ENCODE measurements around the gene CCR7.

Gene CCR7

DNA sequence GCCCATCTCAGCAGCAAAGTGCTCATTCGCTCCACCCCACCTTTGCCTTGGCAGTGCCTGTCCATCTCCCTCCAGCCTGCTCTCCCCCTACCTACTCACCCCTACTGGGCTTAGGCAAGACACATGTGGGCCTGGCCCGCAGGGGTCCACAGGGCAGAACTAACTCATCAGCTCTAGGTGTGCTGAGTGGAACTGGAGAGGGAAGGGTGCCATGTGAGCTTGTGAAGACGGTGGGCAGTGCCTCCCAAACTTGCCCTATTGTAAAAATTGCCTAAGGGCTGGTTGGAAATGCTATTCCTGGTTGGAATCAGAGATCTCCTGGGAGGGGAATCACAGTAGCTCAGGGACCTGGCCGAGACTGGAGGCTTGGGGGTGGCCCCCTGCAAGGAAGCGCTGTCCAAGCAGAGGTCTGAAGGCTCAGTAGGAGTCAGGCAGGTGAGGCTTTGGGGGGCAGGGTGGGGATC lies 34.7 kb downstream of the CCR7 start:
- no peaks in the 10 kb centered on the region for H3K9me3 Mint-ChIP-seq
- peaks cover 55% of the 10 kb centered on the region for H3K4me1 Mint-ChIP-seq
- H3K27me3 Mint-ChIP-seq = no peaks in the 10 kb centered on the region
- peak overlapping the region; percentile 46 for H3K4me3 Mint-ChIP-seq
- H3K36me3 Mint-ChIP-seq (ENCODE audit: insufficient read depth) = peaks cover 15% of the 10 kb centered on the region
- no peak for DNase-seq (ENCODE audit: low spot score in 2 of 2)
- H3K27ac Mint-ChIP-seq (ENCODE audit: low read depth) = peak overlapping the region; percentile 94
- no peak for ATAC-seq (replicated peaks; ENCODE audit: extremely low read depth, poor library complexity, severe bottlenecking)

DNA sequence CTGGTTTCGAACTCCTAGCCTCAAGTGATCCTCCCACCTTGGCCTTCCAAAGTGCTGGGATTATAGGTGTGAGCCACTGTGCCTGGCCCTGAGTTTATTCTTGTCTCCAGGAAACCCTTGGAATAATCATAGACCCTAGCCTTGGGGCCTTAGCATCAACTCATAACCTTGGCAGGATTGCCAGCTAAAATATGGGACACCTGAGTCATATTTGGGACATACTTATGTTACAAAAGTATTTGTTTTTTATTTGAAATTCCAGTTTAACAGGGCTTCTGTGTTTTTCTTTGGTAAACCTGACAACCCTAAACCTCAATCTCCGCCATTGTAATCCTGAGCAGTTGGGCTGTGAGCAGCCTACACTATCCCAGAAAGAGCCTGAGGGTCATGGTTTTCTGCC lies 35.3 kb downstream of the CCR7 start:
- H3K36me3 Mint-ChIP-seq (ENCODE audit: insufficient read depth) = peaks cover 15% of the 10 kb centered on the region
- H3K4me1 Mint-ChIP-seq = peaks cover 55% of the 10 kb centered on the region
- no peak overlapping the region for H3K4me3 Mint-ChIP-seq
- ATAC-seq (replicated peaks; ENCODE audit: extremely low read depth, poor library complexity, severe bottlenecking) (no peak), DNase-seq (ENCODE audit: low spot score in 2 of 2) (no peak)
- H3K9me3 Mint-ChIP-seq = no peaks in the 10 kb centered on the region
- no peaks in the 10 kb centered on the region for H3K27me3 Mint-ChIP-seq
- H3K27ac Mint-ChIP-seq (ENCODE audit: low read depth) = peak overlapping the region; percentile 94

DNA sequence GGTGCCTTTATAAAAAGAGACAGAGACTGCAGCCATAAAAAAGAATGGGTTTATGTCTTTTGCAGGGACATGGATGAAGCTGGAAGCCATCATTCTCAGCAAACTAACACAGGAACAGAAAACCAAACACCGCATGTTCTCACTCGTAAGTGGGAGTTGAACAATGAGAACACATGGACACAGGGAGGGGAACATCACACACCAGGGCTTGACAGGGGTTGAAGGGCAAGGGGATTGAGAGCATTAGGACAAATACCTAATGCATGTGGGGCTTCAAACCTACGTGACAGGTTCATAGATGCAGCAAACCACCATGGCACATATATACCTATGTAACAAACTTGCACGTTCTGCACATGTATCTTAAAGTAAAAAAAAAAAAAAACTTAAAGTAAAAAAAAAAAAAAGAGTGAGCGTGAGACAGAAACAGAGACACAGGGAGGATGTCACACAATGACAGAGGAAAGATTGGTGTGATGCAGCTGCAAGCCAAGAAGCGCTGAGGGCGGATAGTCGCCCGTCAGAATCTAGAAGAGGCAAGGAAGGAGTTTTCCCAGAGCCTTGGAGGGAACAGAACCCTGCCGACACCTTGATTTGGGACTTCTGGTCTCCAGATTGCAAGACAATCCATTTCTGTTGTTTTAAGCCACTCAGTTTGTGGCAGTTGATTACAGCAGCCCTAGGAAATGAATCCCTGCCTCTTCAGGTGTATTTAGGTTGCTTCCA lies 36.4 kb downstream of the CCR7 start:
- Mint-ChIP-seq H3K9me3 (no peaks in the 10 kb centered on the region), H3K27me3 (no peaks in the 10 kb centered on the region), H3K4me3 (peak overlapping the region; percentile 56), H3K4me1 (peaks cover 47% of the 10 kb centered on the region), H3K36me3 (ENCODE audit: insufficient read depth) (peaks cover 17% of the 10 kb centered on the region), H3K27ac (ENCODE audit: low read depth) (peak overlapping the region; percentile 94)
- ATAC-seq (replicated peaks; ENCODE audit: extremely low read depth, poor library complexity, severe bottlenecking) (peak; percentile 52), DNase-seq (ENCODE audit: low spot score in 2 of 2) (peak in 1 of 2 donors; percentile 46)

DNA sequence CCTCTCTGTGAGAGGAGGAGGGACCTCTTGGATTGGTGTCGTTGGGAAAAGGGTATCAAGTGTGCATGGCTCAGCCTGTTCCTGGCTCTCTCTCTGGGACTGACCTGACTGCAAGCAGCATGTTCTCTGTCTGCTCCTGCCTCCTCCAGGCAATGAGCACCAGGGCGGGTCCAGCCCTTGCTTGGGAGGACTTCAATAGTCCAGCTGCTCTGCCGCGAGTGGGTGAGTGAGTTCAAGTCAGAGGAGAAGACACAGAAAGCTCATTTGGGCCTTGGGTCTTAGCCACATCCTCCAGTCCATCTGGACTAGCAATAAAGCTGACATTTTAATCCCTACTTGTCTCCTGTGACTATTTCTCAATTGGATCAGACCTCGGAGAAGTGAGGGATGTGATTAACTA lies 38.6 kb downstream of the CCR7 start:
- Mint-ChIP-seq H3K9me3 (no peaks in the 10 kb centered on the region), H3K27me3 (no peaks in the 10 kb centered on the region), H3K4me3 (no peak overlapping the region), H3K27ac (ENCODE audit: low read depth) (no peak overlapping the region), H3K4me1 (peaks cover 38% of the 10 kb centered on the region), H3K36me3 (ENCODE audit: insufficient read depth) (peaks cover 10% of the 10 kb centered on the region)
- DNase-seq (ENCODE audit: low spot score in 2 of 2) (no peak), ATAC-seq (replicated peaks; ENCODE audit: extremely low read depth, poor library complexity, severe bottlenecking) (no peak)

DNA sequence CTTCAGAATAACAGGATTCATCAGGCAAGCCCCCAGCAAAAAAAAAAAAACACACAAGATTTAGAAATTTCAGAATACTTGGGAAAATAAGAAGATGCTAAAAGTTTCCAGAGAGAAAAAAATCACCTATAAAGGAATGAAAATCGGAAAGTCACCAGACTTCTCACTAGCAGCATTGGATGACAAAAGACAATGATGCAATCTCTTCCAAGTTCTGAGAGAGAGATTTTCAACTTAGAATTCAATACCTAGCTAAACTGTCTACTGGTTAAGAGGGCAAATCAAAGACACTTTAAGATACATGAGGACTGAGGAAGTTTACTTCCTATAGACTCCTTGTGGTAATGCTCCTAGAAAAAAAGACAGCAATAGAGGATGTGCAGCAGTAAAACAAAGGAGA lies 40.0 kb downstream of the CCR7 start:
- Mint-ChIP-seq H3K9me3 (no peaks in the 10 kb centered on the region), H3K27ac (ENCODE audit: low read depth) (no peak overlapping the region), H3K4me3 (no peak overlapping the region), H3K27me3 (no peaks in the 10 kb centered on the region), H3K36me3 (ENCODE audit: insufficient read depth) (peaks cover 12% of the 10 kb centered on the region), H3K4me1 (peaks cover 32% of the 10 kb centered on the region)
- DNase-seq (ENCODE audit: low spot score in 2 of 2) (no peak), ATAC-seq (replicated peaks; ENCODE audit: extremely low read depth, poor library complexity, severe bottlenecking) (no peak)

DNA sequence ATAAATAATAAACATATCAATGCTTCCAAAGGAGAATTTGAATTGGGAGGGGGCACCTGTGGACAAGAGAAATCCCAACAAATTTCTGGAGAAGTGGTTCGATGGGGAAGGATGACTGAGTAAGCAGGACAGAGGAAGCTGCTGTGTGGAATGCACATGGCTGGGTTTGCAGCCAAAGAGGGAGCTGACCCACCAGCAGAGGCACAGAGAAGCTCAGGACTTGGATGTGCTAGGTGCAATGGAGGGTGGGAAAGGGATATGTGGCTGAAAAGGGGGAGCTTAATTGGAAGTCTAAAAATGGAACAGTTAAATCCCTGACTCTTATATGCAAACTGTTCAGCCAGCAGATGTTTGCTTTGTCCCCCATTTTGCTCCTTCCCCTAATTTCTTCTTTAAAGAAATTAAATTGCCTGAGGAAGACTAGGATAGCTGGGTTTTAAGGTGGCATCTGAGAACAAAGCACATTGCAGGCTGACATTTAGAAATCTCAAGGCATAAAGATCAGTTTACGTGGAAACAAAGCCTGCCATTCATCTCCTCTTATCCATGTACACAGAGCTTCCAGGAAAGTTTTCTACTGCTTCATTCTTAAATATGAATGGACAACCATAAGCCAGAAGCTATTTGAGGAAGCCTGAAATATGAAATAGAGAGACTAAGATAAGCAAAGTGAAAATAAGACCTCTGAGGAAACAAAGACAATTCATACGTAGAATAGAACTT lies 40.9 kb downstream of the CCR7 start:
- Mint-ChIP-seq H3K27ac (ENCODE audit: low read depth) (no peak overlapping the region), H3K27me3 (no peaks in the 10 kb centered on the region), H3K9me3 (no peaks in the 10 kb centered on the region)

DNA sequence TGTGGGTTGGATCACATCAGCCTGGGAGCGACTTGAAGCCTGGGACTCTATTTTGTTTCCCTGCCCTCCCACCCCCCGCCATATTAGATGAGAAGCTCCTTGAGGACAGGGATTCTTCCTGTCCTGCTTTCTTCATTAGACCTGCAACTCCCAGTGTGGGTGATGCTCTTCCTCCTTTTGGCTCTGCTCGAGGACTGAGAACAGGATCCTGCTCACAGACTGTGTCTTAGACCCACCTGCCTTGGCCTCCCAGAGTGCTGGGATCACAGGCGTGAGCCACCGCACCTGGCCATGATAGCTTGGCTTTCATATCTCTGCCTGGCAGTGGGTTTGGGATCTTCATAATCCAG lies 42.3 kb downstream of the CCR7 start:
- H3K36me3 Mint-ChIP-seq (ENCODE audit: insufficient read depth) = peaks cover 12% of the 10 kb centered on the region
- H3K9me3 Mint-ChIP-seq = no peaks in the 10 kb centered on the region
- no peak overlapping the region for H3K4me3 Mint-ChIP-seq
- DNase-seq (ENCODE audit: low spot score in 2 of 2) (no peak), ATAC-seq (replicated peaks; ENCODE audit: extremely low read depth, poor library complexity, severe bottlenecking) (no peak)
- H3K4me1 Mint-ChIP-seq = peaks cover 38% of the 10 kb centered on the region
- no peaks in the 10 kb centered on the region for H3K27me3 Mint-ChIP-seq
- no peak overlapping the region for H3K27ac Mint-ChIP-seq (ENCODE audit: low read depth)

More for the DNA sequence above, 40.9 kb downstream of the CCR7 start:
- Mint-ChIP-seq H3K36me3 (ENCODE audit: insufficient read depth) (peaks cover 12% of the 10 kb centered on the region), H3K4me1 (peaks cover 35% of the 10 kb centered on the region), H3K4me3 (no peak overlapping the region)
- no peak for ATAC-seq (replicated peaks; ENCODE audit: extremely low read depth, poor library complexity, severe bottlenecking)
- no peak for DNase-seq (ENCODE audit: low spot score in 2 of 2)

DNA sequence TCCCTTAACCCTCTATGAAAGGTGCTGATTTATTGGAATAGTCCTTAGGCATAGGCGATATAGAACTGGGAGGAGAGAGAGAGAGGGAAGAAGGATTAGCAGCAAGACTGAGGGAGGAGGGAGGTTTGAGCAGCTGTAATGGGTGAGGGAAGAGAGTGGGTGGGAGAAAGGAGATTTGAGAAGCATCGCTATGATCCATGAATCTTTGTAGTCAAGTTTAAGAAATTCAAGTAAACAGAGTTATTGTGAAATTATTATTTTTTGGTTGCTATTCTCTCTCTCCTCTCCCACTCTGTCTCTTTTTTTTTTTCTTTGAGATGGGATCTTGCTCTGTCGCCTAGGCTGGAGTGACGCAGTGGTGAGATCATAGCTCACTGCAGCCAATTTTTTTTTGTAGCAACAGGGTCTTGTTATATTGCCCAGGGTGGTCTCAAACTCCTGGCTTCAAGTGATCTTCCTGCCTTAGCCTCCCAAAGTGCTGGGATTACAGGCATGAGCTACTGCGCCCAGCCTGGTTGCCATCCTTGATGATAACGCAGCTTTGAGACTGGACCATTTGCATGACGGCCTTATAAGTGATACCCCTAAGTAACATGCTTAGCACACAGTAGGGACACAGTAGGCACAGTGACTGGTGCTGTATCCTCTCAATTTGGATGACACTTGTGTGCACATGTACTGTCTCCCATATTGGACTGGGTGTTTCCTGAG lies 42.9 kb downstream of the CCR7 start:
- Mint-ChIP-seq H3K4me3 (no peak overlapping the region), H3K36me3 (ENCODE audit: insufficient read depth) (peaks cover 12% of the 10 kb centered on the region), H3K4me1 (peaks cover 42% of the 10 kb centered on the region), H3K27ac (ENCODE audit: low read depth) (no peak overlapping the region), H3K27me3 (no peaks in the 10 kb centered on the region), H3K9me3 (no peaks in the 10 kb centered on the region)
- ATAC-seq (replicated peaks; ENCODE audit: extremely low read depth, poor library complexity, severe bottlenecking) = no peak
- no peak for DNase-seq (ENCODE audit: low spot score in 2 of 2)

DNA sequence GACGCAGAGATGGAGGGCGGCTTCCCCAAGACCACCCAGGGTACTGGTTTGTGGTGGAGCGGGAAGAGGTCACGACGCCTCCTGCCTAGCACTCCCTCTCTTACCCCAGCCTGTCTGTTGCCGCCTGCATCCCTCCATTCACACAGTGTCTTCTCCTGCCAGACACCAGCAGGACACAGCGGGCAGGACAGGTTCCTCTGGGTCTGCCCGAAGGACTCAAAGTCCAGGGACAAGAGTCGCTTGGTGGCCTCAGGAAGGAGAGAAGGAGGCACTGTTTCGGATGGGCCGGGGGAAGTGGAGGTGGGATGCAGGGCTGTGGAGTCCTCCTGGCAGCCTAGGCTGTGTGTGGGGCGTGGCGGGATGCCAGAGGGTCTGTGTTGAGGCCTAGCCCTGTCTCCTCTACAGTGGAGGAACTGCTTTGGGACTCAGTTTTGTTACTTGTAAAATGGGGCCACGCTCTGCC lies 44.2 kb downstream of the CCR7 start:
- H3K27me3 Mint-ChIP-seq = no peaks in the 10 kb centered on the region
- H3K27ac Mint-ChIP-seq (ENCODE audit: low read depth) = no peak overlapping the region
- peaks cover 56% of the 10 kb centered on the region for H3K4me1 Mint-ChIP-seq
- H3K4me3 Mint-ChIP-seq = peak overlapping the region; percentile 39
- no peak for ATAC-seq (replicated peaks; ENCODE audit: extremely low read depth, poor library complexity, severe bottlenecking)
- peaks cover 14% of the 10 kb centered on the region for H3K36me3 Mint-ChIP-seq (ENCODE audit: insufficient read depth)
- DNase-seq (ENCODE audit: low spot score in 2 of 2) = no peak
- H3K9me3 Mint-ChIP-seq = no peaks in the 10 kb centered on the region

DNA sequence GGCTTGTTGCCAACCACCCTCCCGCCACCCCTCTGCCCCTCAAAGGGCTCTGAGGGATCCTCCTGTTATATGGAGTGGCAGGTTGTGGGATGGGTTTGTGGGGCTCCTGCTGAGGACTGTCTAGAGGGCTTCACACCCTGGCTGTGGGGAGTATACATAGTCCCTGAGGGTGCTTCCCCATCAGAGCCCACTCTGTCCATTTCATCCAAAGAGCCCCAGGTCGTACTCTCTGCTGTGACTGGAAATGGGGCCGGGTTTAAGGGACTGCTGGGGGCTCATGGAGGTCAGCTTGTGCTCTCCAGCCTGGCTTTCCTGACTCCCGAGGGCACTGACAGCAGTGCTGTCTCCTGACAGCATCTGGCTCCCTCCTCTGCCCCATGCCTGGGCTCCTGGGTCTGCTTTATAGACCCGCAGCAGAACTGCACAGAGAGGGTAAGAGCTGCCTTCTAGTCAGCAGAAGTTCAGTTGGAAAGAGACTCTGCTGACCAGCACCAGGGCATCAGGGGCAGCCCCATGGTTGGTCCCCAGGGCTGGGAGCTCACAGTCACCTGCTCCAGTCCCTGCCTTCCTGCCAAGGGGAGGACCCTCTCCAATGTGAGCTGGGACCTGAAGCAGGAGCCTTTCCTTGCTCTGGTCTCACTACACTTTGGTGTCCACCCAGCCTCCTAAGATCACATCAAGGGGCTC lies 46.0 kb downstream of the CCR7 start:
- no peak for ATAC-seq (replicated peaks; ENCODE audit: extremely low read depth, poor library complexity, severe bottlenecking)
- peak overlapping the region; percentile 47 for H3K27ac Mint-ChIP-seq (ENCODE audit: low read depth)
- no peak for DNase-seq (ENCODE audit: low spot score in 2 of 2)
- peaks cover 12% of the 10 kb centered on the region for H3K36me3 Mint-ChIP-seq (ENCODE audit: insufficient read depth)
- H3K27me3 Mint-ChIP-seq = no peaks in the 10 kb centered on the region
- no peaks in the 10 kb centered on the region for H3K9me3 Mint-ChIP-seq
- H3K4me1 Mint-ChIP-seq = peaks cover 73% of the 10 kb centered on the region
- H3K4me3 Mint-ChIP-seq = peak overlapping the region; percentile 85

DNA sequence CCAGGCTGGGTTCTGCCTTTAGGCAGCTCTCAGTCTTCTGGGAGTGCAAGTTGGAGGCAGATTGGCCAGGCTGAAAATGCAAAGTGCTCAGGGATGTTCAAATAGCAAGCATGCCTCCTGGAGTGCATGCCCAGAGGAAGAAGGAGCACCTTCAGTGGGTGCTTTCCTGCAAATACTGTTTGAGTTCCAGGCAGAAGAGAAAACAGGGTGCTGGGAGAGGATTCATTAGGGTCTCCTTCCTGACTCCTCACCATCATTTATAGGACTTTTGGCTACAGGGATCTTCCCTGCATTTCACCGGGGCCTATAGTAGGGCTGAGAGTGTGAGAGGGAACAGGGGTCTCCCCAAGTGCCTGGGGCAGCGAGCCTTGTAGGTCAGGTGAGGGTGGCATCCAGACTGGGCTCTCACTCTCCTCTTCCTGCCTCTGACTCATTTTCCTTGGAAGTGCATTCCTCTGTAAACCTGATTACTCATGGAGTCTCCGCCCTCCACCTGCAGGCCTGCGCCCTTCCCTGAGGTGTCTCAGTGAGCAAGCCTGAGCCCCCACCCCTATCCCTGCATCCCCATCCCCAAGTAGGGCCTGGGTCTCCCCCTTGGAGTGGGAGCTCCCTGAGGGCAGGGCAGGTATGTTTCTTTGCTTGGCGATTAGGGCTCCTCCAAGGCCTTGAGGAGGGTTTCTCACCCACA lies 46.7 kb downstream of the CCR7 start:
- Mint-ChIP-seq H3K27ac (ENCODE audit: low read depth) (peak overlapping the region; percentile 86), H3K4me1 (peaks cover 80% of the 10 kb centered on the region), H3K27me3 (no peaks in the 10 kb centered on the region), H3K9me3 (no peaks in the 10 kb centered on the region), H3K4me3 (peak overlapping the region; percentile 85), H3K36me3 (ENCODE audit: insufficient read depth) (peaks cover 10% of the 10 kb centered on the region)
- ATAC-seq (replicated peaks; ENCODE audit: extremely low read depth, poor library complexity, severe bottlenecking) = no peak
- DNase-seq (ENCODE audit: low spot score in 2 of 2) = no peak

DNA sequence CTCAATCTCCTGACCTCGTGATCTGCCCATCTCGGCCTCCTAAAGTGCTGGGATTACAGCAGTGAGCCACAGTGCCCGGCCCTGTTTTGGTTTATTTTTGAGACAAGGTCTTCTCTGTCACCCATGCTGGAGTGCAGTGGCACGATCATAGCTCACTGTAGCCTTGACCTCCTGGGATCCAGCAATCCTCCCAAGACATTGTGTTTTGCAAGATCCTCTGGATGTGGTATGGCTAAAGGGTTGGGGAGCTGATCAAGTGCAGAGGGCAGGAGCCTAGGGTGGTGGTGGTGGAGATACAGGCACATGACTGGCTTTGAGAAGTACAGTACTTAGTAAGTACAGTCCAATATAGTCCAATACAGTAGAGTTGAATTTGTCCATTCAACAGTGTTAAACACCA lies 47.3 kb downstream of the CCR7 start:
- H3K4me1 Mint-ChIP-seq = peaks cover 76% of the 10 kb centered on the region
- DNase-seq (ENCODE audit: low spot score in 2 of 2) = no peak
- H3K27ac Mint-ChIP-seq (ENCODE audit: low read depth) = peak overlapping the region; percentile 86
- no peak for ATAC-seq (replicated peaks; ENCODE audit: extremely low read depth, poor library complexity, severe bottlenecking)
- H3K27me3 Mint-ChIP-seq = no peaks in the 10 kb centered on the region
- peak overlapping the region; percentile 85 for H3K4me3 Mint-ChIP-seq
- peaks cover 8% of the 10 kb centered on the region for H3K36me3 Mint-ChIP-seq (ENCODE audit: insufficient read depth)
- no peaks in the 10 kb centered on the region for H3K9me3 Mint-ChIP-seq

All from central memory CD8-positive, alpha-beta T cell (primary cell).